GM21447 (cell line): ENCODE results near the gene FOSL2.

Source experiments
- ATAC-seq: cut with Tn5 transposase; IDR thresholded peaks from one replicate; pipeline ENCODE4 v1.9.1; 2021; ENCODE audit not compliant: unreplicated experiment

The FOSL2 gene

GRCh38 chr2:28394331-28394877 is 1.7 kb downstream of the FOSL2 start:
- ATAC-seq: no peak

- ATAC-seq: no peak
Measured at GRCh38 chr2:28394997-28395333, 2.3 kb downstream of the FOSL2 start.

GRCh38 chr2:28395334-28396061 is 2.8 kb downstream of the FOSL2 start:
- ATAC-seq: no peak

- no peak for ATAC-seq
Measured at GRCh38 chr2:28397043-28397381, 4.4 kb downstream of the FOSL2 start.

GRCh38 chr2:28398101-28398834 is 5.6 kb downstream of the FOSL2 start:
- no peak for ATAC-seq

- no peak for ATAC-seq
Measured at GRCh38 chr2:28399289-28399688, 6.6 kb downstream of the FOSL2 start.

GRCh38 chr2:28399956-28400355 is 7.3 kb downstream of the FOSL2 start:
- no peak for ATAC-seq

- no peak for ATAC-seq
Measured at GRCh38 chr2:28400419-28400818, 7.8 kb downstream of the FOSL2 start.

- no peak for ATAC-seq
Measured at GRCh38 chr2:28400921-28401320, 8.3 kb downstream of the FOSL2 start.

- no peak for ATAC-seq
Measured at GRCh38 chr2:28401411-28401810, 8.8 kb downstream of the FOSL2 start.

GRCh38 chr2:28401948-28402550 is 9.4 kb downstream of the FOSL2 start:
- no peak for ATAC-seq

GRCh38 chr2:28403370-28403956 is 10.8 kb downstream of the FOSL2 start:
- no peak for ATAC-seq

- ATAC-seq: no peak
Measured at GRCh38 chr2:28404086-28404485, 11.4 kb downstream of the FOSL2 start.

GRCh38 chr2:28405537-28405936 is 12.9 kb downstream of the FOSL2 start:
- no peak for ATAC-seq

- ATAC-seq: no peak
Measured at GRCh38 chr2:28406276-28407096, 13.8 kb downstream of the FOSL2 start.

GRCh38 chr2:28407131-28407975 is 14.7 kb downstream of the FOSL2 start:
- ATAC-seq: no peak

GRCh38 chr2:28407976-28408690 is 15.5 kb downstream of the FOSL2 start:
- ATAC-seq: no peak

- no peak for ATAC-seq
Measured at GRCh38 chr2:28408764-28409599, 16.3 kb downstream of the FOSL2 start.
